Measurements from ENCODE around the gene PIK3R5. TPM values are rescaled to one million over a fixed set of nuclear protein-coding genes. Genes with fewer than 3 reads are reported as not detected.
A peak's percentile ranks its signal among the peaks of the same experiment; 100 is the strongest.

Gene PIK3R5
- total RNA-seq, 1 donor from 2014 or later: 34.5 TPM

DNA sequence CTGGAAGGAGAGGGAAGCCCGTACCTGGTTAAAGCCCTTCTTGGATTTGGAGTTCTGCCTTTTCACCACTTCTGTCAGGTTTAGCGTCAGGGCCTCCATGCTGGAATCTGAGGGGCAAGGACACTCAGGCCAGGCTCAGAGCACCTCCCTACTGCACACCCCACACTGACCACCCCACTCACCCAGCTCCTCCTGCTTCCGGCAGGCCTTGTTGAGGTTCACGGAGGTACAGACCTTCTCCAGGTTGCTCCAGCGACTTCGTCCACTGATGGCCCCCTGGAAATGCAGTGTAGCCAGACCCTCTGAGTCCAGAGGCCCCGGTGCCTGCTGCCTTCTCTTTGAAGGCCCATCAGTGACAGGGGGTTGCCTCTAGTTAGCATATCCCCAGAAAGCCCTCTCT lies 83.9 kb downstream of the PIK3R5 start:
- no peak for DNase-seq (ENCODE audit: low spot score)

GRCh38 chr17:8880466-8880865 lies 85.0 kb downstream of the PIK3R5 start:
- DNase-seq (ENCODE audit: low spot score): no peak

DNA sequence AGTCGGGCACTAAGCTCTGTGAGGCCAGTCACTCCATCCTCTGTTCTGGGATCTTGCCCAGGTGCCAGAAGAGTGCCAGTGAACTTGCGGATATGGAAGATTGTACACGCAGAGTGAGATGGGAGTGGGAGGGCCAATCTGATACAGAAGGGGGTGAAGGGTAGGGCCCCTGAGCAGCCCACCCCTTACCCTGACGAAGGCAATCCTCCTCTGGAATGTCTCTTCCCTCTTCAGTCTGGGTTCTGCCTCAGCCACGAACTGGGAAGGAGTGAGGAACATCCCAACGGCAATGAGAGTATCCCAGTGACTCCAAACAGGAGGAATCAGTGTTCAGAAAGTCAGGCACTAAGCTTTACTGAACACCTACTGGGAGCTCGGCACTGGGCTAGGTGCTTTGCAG lies 86.1 kb downstream of the PIK3R5 start:
- no peak for DNase-seq (ENCODE audit: low spot score)

DNA sequence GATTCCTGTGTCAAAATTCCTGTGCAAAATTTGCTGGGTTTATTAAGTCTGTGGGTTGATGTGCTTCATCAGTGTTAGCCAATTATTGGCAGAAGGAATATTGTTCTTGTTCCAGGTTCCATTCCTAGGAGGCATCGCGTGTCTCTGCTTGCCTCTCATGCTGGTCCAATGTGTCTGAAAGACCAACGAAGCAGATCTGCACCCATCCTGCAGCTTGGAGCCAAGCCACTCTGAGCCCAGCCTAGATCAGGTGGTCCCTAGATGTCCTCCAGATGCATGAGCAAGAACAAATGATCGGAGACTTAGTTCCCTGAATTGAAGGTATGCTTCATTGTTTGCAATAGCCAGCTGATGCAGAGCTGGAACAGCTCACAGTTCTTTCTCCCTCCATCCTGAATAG lies 87.5 kb downstream of the PIK3R5 start:
- DNase-seq (ENCODE audit: low spot score): no peak

- DNase-seq (ENCODE audit: low spot score): no peak
Observed at GRCh38 chr17:8875957-8876356, 89.5 kb downstream of the PIK3R5 start.

- no peak for DNase-seq (ENCODE audit: low spot score)
Observed at GRCh38 chr17:8875436-8875835, 90.1 kb downstream of the PIK3R5 start.

DNA sequence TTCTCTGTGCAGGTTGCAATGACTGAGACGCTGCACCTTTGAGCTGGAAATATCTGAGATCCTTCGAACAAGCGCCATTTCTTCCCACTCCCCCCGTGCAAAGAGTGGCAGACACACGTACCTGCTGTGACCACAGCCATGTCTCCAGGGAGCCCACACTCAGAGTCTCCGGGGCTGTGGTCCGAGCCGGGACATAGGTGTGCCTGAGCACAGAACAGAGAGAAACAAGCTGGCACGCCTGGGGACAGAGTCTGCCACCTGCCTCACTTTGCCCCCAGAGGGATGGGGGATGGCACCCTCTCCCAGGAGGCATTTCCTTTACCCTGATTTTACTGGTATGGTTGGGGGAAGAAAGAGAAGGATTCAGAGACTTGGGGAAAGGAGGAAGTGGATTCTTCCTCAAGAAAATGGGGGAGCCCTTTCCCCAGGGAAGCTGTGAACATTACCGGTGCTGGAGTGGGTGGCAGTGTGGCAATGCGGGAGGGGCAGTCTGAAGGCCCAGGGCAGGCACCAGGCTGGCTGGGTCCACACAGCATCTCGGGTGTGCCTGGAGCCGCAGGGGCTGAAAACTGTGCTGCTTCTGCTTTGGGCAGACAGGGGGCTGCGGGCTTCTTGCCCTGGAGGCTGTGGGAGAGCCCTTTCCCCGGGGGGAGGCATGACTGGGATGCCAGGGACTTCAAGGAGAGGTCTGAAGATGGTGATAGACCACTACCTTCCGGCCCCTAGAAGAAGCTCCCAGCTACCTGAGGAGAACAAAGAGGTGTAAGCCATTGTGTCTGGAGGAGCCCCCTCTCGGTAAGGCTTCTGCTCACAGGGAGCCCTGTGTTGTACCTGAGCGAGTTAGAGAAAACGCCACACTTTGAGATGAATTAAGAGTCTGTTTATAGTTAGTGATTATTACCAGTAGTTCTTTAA lies 91.4 kb downstream of the PIK3R5 start:
- DNase-seq (ENCODE audit: low spot score): no peak

- DNase-seq (ENCODE audit: low spot score): no peak
Observed at GRCh38 chr17:8872705-8873435, 92.6 kb downstream of the PIK3R5 start.

- DNase-seq (ENCODE audit: low spot score): no peak
Observed at GRCh38 chr17:8872036-8872704, 93.3 kb downstream of the PIK3R5 start.

- no peak for DNase-seq (ENCODE audit: low spot score)
Observed at GRCh38 chr17:8871081-8871581, 94.4 kb downstream of the PIK3R5 start.

- DNase-seq (ENCODE audit: low spot score): no peak
Observed at GRCh38 chr17:8870406-8871040, 95.0 kb downstream of the PIK3R5 start.

DNA sequence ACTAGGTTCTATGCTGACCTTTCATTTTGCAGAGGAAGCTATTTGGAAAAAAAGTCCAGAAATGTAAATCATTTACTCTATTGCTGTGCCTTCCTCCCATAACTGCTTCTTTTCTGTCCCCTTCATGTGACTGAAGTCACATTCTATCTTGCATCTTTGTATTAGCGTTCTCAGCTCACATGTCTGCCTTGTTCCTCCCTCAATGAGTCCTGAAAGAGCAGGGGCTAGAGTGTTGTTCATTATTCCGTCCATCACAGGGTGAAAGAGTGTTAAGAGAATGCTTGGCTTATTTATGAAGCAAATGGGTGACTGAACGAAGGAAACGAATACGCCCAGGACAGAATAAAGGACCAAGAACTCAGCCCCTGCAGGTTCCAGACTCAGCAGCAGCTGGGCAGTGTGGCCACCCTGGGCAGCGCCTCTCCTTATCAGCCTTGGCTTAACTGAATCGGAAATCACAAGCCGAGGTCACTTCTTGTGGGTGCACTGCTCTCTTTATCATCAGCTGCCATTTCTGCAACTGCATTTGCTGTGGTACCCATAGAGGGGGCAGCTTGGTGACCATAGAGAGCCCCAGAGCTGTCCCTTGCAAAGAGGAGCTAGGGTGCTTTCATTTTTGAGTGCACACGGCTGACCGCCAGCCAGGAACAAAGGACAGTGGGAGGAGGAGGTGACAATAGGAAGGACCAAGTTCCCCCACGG lies 96.2 kb downstream of the PIK3R5 start:
- DNase-seq (ENCODE audit: low spot score): no peak

- no peak for DNase-seq (ENCODE audit: low spot score)
Observed at GRCh38 chr17:8868529-8868951, 97.0 kb downstream of the PIK3R5 start.

DNA sequence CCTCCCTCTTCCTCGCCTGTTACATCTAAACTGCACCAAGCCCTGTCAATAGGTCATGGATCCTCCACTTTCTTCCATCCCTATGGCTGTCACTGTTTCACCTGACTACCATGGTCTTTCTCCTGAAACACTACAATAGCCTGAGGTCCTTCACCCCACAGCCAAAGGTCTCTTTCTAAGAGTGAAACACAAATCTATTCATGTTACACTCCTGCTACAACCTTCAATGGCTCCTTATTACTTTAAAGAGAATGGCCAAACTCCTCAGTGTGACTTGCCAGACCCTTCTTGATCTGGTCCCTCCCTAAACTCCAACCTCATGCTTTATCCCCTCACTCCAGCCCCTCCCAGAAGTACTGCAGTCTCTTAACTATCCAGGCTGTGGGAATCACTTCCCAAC lies 97.4 kb downstream of the PIK3R5 start:
- no peak for DNase-seq (ENCODE audit: low spot score)

GRCh38 chr17:8867361-8867981 lies 98.0 kb downstream of the PIK3R5 start, which contains the start of gene PIK3R6:
TSS of gene PIK3R6 (minus strand) at chr17:8867674. CDS start at chr17:8849794, 17,880 bp downstream.
- DNase-seq (ENCODE audit: low spot score): peak; percentile 55

DNA sequence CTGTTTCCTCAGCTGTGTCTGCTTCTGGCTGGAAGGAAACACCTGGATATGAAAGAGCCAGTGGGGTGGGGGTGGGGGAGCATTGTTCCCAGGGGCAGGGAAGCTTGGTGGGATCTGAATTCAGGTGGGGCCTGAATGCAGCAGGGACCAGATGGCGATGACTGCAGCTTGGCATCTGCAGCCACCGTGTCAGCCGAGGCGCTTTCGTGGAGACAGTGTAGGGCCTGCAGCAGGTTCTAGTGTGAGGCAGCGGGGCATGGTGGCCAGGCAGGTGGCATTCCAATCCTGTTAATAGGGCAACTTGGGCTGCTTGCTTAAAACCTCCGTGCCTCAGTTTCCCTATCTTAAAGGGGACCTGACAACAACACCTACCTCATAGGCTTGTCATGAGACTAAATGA lies 99.7 kb downstream of the PIK3R5 start:
- peak; percentile 49 for DNase-seq (ENCODE audit: low spot score)

DNA sequence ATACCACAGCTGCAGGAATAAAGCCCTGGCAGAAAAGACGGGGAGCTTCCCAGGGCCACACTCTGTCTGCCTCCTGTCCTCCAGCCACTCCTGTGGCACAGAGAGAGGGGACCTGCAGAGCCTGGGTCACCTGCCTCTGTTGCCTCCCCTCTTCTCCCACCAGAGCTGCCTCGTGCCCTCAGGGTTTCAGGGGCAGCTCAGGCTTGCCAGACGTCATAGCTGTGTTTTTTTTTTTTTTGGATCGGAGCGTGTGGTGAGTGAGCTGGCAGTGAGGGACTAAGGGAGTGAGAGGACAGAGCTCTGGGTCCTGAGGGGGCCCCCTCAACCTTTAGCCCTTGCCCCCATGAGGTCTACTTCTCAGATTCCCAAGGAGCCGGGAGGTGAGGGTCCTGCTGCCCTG lies 100.1 kb downstream of the PIK3R5 start:
- peak; percentile 49 for DNase-seq (ENCODE audit: low spot score)

GRCh38 chr17:8862213-8863056 lies 103.1 kb downstream of the PIK3R5 start:
- DNase-seq (ENCODE audit: low spot score): peak; percentile 53
